ENCODE results near the gene GALNT15.
A peak's percentile ranks its signal among the peaks of the same experiment; 100 is the strongest.

GALNT15 gene

DNA sequence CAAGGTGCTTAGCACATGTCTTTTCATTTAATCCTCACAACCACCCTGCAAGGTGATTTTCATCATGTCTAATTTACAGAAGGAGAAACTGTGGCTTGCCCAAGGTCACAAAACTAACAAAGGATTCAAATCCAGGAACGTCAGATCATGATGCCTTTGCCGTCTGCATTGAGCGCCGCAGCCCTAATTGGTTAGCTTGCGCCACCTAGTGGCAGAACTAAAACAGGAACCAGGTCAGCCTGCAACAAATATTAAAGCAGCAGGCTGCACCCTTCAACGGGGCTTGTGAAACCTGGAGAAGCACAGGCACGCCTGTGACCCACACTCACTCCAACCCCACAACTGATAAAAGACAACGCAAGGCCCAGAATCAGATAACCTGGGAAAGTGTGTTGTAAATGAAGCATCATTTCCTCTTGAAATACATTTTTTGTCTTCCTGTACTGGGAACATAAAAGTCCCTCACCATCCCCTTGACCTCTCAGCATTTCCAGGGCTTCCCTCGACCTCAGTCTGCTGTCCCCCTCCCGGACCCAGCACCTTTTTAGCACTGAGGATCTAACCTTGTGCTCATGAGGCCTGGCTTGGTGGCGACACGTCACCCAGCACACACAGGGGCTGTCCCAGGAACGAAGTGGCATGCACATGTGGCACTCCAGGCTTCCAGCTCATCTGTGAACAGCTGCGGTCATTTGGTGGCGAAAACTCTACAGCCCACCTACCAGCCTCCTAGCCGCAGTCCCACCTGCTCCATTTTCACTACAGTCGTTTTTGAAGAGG lies 73.0 kb downstream of the GALNT15 start:
- FAIRE-seq (peak; percentile 97), DNase-seq (ENCODE audit: insufficient read length) (peak; percentile 41)
- TF ChIP-seq POLR2AphosphoS5 (IDR thresholded peaks at IDR 0.05; ENCODE audit: low read depth, low read length) (no peak), POLR2A (IDR thresholded peaks at IDR 0.05; ENCODE audit: low read depth, low read length) (no peak), TAF1 (IDR thresholded peaks at IDR 0.05; ENCODE audit: borderline replicate concordance, low read depth, low read length) (no peak)

DNA sequence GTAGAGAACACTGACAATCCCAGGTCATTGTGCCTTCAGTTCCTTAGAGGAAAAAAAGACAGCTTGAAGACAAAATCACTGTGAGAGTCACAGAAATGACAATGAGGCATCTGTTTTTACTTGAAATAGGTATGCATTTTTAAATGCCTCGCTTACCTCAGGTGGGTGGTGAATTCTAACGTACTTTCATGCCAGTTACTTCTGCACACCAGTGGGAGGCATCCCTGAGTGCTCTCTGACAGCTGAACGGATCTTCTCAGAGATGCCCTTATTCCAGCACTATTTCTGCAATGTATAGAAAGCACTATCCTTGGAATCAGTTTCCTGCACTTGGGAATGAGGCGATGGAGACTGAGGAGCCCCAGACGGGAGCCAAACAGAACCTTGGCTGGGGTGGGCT lies 74.1 kb downstream of the GALNT15 start:
- no peak for DNase-seq (ENCODE audit: insufficient read length)
- TF ChIP-seq TAF1 (IDR thresholded peaks at IDR 0.05; ENCODE audit: borderline replicate concordance, low read depth, low read length) (no peak), POLR2A (IDR thresholded peaks at IDR 0.05; ENCODE audit: low read depth, low read length) (no peak), POLR2AphosphoS5 (IDR thresholded peaks at IDR 0.05; ENCODE audit: low read depth, low read length) (no peak)
- no peak for FAIRE-seq

DNA sequence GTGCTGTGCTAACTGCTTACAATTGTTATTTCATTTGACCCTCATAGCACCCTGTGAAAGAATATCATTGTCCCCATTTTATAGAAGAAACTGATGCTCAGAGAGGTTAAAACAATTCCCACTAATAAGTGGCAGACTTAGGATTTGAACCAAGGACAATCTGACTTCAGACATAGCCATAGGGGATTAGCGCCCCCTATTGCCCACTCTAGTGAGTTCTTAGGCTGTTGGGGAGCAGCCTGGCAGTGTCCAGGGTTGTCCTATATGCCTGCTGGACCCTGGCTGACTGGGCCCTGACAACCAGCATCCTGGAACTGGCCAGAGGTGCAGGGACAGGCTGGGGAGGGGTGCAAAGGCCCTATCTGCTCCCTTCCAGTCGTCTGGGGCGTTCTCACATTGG lies 74.9 kb downstream of the GALNT15 start:
- FAIRE-seq, result no peak
- no peak for DNase-seq (ENCODE audit: insufficient read length)
- TF ChIP-seq POLR2AphosphoS5 (IDR thresholded peaks at IDR 0.05; ENCODE audit: low read depth, low read length), result no peak
- no peak for TF ChIP-seq TAF1 (IDR thresholded peaks at IDR 0.05; ENCODE audit: borderline replicate concordance, low read depth, low read length)
- no peak for TF ChIP-seq POLR2A (IDR thresholded peaks at IDR 0.05; ENCODE audit: low read depth, low read length)

DNA sequence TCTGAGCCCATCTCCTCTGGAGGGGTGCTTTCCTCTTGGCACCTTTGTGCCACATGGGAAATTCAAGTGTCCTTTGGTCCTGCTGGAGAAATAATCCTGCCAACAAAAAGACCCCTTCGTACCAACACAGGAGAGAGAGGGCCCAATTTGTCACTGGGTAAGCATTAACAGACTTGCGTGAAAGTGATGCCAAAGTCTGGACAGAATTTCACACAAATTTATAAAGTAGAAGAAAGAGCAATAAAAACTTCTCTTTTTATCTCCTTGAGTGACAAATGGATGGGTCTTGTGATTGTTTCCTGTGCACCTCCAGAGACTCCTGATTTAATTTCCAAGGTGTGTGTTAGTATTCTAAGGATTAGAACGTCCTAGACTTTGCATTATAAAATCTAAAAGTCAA lies 75.4 kb downstream of the GALNT15 start:
- TF ChIP-seq POLR2A (IDR thresholded peaks at IDR 0.05; ENCODE audit: low read depth, low read length) (no peak), POLR2AphosphoS5 (IDR thresholded peaks at IDR 0.05; ENCODE audit: low read depth, low read length) (no peak), TAF1 (IDR thresholded peaks at IDR 0.05; ENCODE audit: borderline replicate concordance, low read depth, low read length) (no peak)
- FAIRE-seq, result no peak

DNA sequence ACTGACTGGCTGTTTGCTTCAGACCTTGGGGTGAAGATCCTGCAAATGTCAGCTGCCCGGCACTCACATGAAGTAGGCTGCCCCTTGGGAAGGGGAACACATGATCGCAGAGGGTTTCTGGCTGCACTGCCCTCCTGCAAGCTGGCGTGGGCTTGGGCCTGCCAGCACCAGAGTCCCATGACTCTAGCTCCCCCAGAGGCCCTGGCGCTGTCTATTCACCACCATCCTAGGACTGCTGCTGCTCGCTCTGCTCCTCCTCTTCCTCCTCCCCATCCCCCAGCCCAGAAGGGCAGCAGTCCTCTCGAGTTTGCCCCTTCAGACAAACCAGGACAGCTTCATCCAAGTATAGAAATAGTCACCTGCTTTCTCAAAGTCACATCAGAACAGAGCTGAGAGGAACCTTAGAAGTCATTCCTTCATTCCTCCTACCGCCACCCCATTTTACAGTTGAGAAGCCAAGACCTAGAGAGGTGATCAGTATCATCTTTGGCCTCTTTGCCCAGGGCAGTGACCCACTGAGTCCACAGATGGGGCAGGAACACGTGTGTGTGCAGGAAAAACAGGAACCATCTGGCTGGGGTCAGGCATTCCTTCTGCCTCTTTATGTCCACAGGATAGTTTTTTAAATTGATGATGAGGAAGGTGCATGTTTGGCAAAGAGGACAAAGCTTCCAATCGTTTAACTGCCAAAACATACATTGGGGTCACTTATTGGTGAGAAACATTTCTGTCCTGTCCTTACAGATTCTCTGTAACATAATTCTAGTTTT lies 77.0 kb downstream of the GALNT15 start:
- FAIRE-seq, result no peak
- DNase-seq (ENCODE audit: insufficient read length), result no peak
- no peak for TF ChIP-seq TAF1 (IDR thresholded peaks at IDR 0.05; ENCODE audit: borderline replicate concordance, low read depth, low read length)
- TF ChIP-seq POLR2A (IDR thresholded peaks at IDR 0.05; ENCODE audit: low read depth, low read length), result no peak
- TF ChIP-seq POLR2AphosphoS5 (IDR thresholded peaks at IDR 0.05; ENCODE audit: low read depth, low read length), result no peak

More for the DNA sequence above, 75.4 kb downstream of the GALNT15 start:
- DNase-seq (ENCODE audit: insufficient read length), result no peak

DNA sequence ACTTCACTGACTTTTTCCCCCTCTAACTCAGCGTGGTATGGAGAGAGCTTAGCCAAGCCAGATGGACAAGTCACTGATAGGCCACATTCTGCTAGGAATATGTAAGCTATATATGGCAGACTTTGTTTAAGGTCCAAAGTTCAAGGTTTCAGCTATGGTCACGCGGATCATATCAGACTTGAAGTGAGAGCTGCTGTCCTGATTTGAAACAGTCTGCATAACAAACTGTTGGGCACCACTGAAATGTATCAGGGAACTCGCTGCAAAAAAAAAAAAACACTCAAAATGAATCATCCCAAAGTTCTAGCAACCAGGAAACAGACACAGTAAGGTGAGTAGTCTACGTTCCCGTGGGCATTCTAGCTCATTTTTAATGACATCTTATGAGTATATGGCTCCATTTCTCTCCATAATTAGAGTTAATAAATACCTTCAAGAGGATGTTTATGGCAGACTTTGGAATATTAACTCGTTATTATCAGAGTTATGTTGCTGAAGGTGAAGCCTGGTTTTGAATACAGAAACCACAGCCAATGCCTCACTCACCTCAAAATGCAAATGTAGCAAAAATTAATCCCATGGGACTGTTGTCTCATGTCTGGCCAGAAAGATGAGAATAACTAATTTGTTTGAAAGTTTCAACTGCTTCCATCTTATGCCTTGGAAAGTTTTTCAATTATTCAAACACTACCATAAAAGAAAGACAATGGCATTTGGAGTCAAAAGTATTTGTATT lies 77.9 kb downstream of the GALNT15 start:
- TF ChIP-seq POLR2A (IDR thresholded peaks at IDR 0.05; ENCODE audit: low read depth, low read length) (no peak), TAF1 (IDR thresholded peaks at IDR 0.05; ENCODE audit: borderline replicate concordance, low read depth, low read length) (no peak), POLR2AphosphoS5 (IDR thresholded peaks at IDR 0.05; ENCODE audit: low read depth, low read length) (no peak)
- DNase-seq (ENCODE audit: insufficient read length), result no peak
- peak; percentile 17 for FAIRE-seq

DNA sequence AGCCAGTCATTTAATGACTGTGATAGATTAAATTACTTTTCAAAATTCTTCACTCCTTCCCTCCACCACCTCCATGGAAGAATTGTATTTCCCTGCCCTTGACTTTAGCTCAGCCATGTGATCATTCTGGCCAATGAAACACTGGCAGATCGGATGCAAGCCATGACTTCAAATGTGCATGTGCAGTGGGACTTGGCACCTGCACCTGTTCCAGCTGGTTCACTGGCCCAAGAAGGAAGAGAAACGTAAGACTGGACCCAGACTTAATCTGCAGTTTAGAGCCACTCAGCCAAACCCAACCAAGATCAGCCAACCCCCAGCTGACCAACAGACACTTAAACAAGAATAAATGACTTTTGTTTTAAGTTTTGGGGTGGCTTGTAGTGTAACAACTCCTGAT lies 78.5 kb downstream of the GALNT15 start:
- FAIRE-seq (no peak), DNase-seq (ENCODE audit: insufficient read length) (no peak)
- TF ChIP-seq TAF1 (IDR thresholded peaks at IDR 0.05; ENCODE audit: borderline replicate concordance, low read depth, low read length), result no peak
- no peak for TF ChIP-seq POLR2AphosphoS5 (IDR thresholded peaks at IDR 0.05; ENCODE audit: low read depth, low read length)
- TF ChIP-seq POLR2A (IDR thresholded peaks at IDR 0.05; ENCODE audit: low read depth, low read length), result no peak

DNA sequence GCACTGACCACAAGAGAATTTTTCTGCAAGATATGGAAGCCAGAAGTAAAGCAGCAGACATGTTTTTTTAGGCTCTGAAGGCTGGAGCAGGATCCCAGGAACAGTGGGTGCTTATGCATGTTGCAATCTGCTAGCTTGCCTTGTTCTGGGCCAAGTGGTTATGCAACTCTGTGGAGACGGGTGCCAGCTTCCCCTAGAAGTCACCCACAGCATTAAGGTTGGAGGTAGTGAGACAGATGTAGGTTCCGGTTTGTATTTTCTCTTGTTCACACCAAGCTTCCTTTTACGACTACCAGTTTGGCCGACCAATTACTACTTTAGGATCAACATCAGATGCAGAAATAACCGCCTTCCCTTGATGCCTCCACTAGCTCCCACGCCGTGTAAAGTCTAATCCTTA lies 79.1 kb downstream of the GALNT15 start:
- no peak for FAIRE-seq
- TF ChIP-seq POLR2AphosphoS5 (IDR thresholded peaks at IDR 0.05; ENCODE audit: low read depth, low read length) (no peak), TAF1 (IDR thresholded peaks at IDR 0.05; ENCODE audit: borderline replicate concordance, low read depth, low read length) (no peak), POLR2A (IDR thresholded peaks at IDR 0.05; ENCODE audit: low read depth, low read length) (no peak)
- DNase-seq (ENCODE audit: insufficient read length), result no peak

DNA sequence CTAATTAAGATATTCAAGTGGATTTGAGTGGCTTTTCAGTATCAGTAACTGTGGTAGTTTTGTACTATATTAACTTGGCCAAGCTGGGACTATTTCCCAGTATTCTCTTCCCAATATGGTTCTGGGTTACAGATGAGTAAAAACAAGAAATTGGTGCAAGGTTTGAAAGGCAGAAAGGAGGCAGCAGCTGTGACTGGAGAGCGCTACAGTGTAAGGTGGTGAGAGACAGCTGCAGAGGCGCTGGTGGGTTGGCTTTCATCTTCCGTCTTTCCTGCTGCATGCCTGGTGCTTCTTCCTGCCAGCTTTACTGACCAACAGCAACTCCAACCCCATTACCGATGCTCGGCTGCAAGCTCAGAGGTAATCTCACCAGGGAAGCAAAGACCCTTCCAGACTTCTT lies 80.4 kb downstream of the GALNT15 start:
- no peak for DNase-seq (ENCODE audit: insufficient read length)
- TF ChIP-seq POLR2A (IDR thresholded peaks at IDR 0.05; ENCODE audit: low read depth, low read length), result no peak
- no peak for TF ChIP-seq TAF1 (IDR thresholded peaks at IDR 0.05; ENCODE audit: borderline replicate concordance, low read depth, low read length)
- TF ChIP-seq POLR2AphosphoS5 (IDR thresholded peaks at IDR 0.05; ENCODE audit: low read depth, low read length), result no peak

DNA sequence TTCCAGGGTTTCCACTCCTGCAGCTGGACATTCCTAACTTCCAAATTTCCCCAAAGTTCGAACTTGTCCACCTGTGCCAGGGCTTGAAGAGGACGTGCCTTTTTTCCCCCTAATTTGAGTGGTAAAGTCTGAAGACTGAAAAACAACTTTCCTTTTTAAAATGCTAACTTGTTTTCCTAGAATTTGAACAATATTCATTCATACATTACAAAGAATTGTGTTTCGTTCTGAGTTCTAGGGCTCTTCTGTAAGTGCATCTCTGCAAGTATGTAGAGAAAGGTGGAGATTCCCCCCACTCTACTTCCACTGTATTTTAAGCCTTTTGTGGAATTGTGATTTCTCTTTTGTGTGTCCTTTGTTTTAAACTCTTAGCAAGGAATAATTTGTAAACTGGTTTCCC lies 80.8 kb downstream of the GALNT15 start:
- DNase-seq (ENCODE audit: insufficient read length) (no peak), FAIRE-seq (no peak)
- TF ChIP-seq POLR2A (IDR thresholded peaks at IDR 0.05; ENCODE audit: low read depth, low read length), result no peak

More for the DNA sequence above, 80.4 kb downstream of the GALNT15 start:
- FAIRE-seq, result peak; percentile 64

DNA sequence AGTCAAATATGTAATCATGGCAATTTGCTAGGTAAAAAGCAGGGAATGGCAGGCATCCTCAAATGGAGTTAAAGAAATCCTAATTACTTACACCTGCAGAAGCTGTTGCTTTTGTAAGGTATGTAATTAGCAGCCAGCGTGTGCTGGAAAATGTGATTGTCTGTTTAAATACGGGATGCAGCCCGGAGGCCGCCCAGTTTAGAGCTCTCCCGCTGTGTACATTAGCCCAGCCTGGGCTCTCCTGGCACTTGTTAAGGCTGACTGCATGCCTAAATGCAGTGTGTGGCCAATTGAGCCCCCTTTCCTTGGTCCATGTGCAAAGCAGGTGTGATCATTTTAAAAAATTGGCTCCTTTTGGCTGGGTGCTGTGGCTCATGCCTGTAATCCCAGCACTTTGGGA lies 81.2 kb downstream of the GALNT15 start:
- no peak for TF ChIP-seq POLR2A (IDR thresholded peaks at IDR 0.05; ENCODE audit: low read depth, low read length)
- no peak for TF ChIP-seq TAF1 (IDR thresholded peaks at IDR 0.05; ENCODE audit: borderline replicate concordance, low read depth, low read length)
- TF ChIP-seq POLR2AphosphoS5 (IDR thresholded peaks at IDR 0.05; ENCODE audit: low read depth, low read length), result no peak
- FAIRE-seq, result no peak

More for the DNA sequence above, 81.2 kb downstream of the GALNT15 start:
- no peak for DNase-seq (ENCODE audit: insufficient read length)

All from GM12892 (cell line).